ENCODE measurements around the gene RPGR. TPM values are rescaled to one million over a fixed set of nuclear protein-coding genes. Genes with fewer than 3 reads are reported as not detected.

The RPGR gene
- total RNA-seq, 1 donor from 2014 or later, result 32.3 TPM

DNA sequence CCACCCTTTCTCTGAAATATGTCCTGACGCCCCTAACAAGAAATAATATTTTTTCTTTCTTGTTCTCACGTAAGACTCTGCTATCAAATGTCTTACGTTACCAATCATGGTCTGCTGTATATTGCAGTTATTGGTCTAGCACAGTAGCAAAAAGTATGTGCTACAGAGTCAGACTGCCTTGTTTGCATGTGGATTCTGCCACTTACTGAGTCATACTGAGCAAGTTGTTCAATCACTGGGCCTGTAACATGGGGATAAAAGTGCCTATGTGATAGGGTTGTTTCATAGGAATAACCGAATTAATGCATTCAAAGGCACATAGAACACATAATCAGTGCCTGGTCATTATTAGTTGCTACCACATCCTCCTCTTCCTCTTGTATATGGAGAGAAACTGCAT, 14.1 kb downstream of the RPGR start:
- DNase-seq (ENCODE audit: low spot score, unreplicated experiment), result no peak
- Mint-ChIP-seq H3K36me3 (ENCODE audit: insufficient read depth) (peaks cover 18% of the 10 kb centered on the region), H3K4me1 (ENCODE audit: low read depth) (peaks cover 21% of the 10 kb centered on the region)

DNA sequence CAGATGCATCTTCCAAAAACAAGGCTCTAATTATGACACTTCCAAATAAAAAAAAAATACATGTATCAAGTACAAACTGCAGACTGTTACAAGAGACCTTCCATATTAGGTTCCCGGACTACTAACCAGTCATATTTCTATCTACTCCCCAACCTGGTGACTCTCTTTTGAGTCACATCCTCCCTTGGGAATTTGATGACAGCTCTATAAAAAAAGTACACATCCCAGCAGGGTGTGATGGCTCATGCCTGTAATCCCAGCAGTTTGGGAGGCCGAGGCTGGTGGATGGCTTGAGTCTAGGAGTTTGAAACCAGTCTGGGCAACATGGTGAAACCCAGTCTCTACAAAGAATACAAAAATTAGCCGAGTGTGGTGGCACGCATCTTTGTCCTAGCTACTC, 14.9 kb downstream of the RPGR start:
- no peak overlapping the region for H3K4me3 Mint-ChIP-seq (ENCODE audit: low read depth)
- TF ChIP-seq, protein P1, sequence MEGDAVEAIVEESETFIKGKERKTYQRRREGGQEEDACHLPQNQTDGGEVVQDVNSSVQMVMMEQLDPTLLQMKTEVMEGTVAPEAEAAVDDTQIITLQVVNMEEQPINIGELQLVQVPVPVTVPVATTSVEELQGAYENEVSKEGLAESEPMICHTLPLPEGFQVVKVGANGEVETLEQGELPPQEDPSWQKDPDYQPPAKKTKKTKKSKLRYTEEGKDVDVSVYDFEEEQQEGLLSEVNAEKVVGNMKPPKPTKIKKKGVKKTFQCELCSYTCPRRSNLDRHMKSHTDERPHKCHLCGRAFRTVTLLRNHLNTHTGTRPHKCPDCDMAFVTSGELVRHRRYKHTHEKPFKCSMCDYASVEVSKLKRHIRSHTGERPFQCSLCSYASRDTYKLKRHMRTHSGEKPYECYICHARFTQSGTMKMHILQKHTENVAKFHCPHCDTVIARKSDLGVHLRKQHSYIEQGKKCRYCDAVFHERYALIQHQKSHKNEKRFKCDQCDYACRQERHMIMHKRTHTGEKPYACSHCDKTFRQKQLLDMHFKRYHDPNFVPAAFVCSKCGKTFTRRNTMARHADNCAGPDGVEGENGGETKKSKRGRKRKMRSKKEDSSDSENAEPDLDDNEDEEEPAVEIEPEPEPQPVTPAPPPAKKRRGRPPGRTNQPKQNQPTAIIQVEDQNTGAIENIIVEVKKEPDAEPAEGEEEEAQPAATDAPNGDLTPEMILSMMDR (IDR thresholded peaks at IDR 0.05; ENCODE audit: unreplicated experiment), result no peak
- peaks cover 17% of the 10 kb centered on the region for H3K4me1 Mint-ChIP-seq (ENCODE audit: low read depth)
- H3K27ac Mint-ChIP-seq, result no peak overlapping the region
- DNase-seq (ENCODE audit: low spot score, unreplicated experiment), result no peak
- H3K27me3 Mint-ChIP-seq, result no peaks in the 10 kb centered on the region
- peaks cover 14% of the 10 kb centered on the region for H3K9me3 Mint-ChIP-seq (ENCODE audit: low read depth)
- peaks cover 20% of the 10 kb centered on the region for H3K36me3 Mint-ChIP-seq (ENCODE audit: insufficient read depth)

More for the DNA sequence above, 14.1 kb downstream of the RPGR start:
- Mint-ChIP-seq H3K27me3 (no peaks in the 10 kb centered on the region), H3K9me3 (ENCODE audit: low read depth) (peaks cover 14% of the 10 kb centered on the region), H3K4me3 (ENCODE audit: low read depth) (no peak overlapping the region), H3K27ac (no peak overlapping the region)
- TF ChIP-seq, protein P1 (IDR thresholded peaks at IDR 0.05; ENCODE audit: unreplicated experiment), result no peak

DNA sequence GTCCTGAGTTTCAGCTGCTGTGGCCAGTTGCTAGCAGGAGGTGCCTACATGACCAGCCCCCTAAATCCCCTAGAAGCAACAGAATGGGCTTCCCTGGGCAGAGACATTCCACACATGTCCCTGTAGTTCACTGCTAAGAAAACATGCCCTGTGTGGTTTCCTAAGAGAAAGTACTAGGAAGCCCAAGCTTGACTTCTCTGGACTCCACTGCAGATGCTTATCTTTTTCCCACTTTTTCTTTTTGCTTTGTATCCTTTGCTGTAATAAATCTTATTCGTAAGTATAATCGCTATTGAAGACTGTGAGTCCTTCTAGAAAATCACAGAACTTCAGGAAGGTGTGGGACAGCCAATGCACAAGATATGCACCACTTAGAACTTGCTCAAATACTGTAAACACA, 15.6 kb downstream of the RPGR start:
- peaks cover 14% of the 10 kb centered on the region for H3K9me3 Mint-ChIP-seq (ENCODE audit: low read depth)
- no peaks in the 10 kb centered on the region for H3K27me3 Mint-ChIP-seq
- no peak for DNase-seq (ENCODE audit: low spot score, unreplicated experiment)
- H3K36me3 Mint-ChIP-seq (ENCODE audit: insufficient read depth), result peaks cover 20% of the 10 kb centered on the region
- peaks cover 17% of the 10 kb centered on the region for H3K4me1 Mint-ChIP-seq (ENCODE audit: low read depth)
- no peak overlapping the region for H3K4me3 Mint-ChIP-seq (ENCODE audit: low read depth)
- TF ChIP-seq, protein P1 (IDR thresholded peaks at IDR 0.05; ENCODE audit: unreplicated experiment), result no peak
- no peak overlapping the region for H3K27ac Mint-ChIP-seq

DNA sequence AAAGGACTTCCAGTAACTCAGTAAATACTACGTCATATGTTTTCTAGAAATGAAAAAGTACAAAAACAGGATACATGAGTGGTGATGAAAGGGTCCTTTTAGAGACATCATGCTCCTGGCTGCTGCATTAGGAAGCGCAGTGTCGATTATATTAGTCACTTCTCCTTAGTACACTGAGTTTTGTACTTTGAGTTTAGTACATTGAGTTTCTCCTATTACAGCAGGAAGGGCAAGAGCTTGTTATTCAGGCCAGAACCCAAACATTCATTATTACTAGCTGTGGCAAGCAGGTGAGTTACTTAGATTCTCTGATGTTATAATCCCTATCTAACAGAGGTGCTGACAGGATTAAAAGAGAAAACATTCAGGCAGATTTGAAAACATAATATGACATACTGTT, 21.3 kb downstream of the RPGR start:
- no peak overlapping the region for H3K4me3 Mint-ChIP-seq (ENCODE audit: low read depth)
- no peak overlapping the region for H3K27ac Mint-ChIP-seq
- H3K4me1 Mint-ChIP-seq (ENCODE audit: low read depth), result no peaks in the 10 kb centered on the region
- no peak for DNase-seq (ENCODE audit: low spot score, unreplicated experiment)
- peaks cover 3% of the 10 kb centered on the region for H3K9me3 Mint-ChIP-seq (ENCODE audit: low read depth)
- TF ChIP-seq, protein P1 (IDR thresholded peaks at IDR 0.05; ENCODE audit: unreplicated experiment), result no peak
- H3K36me3 Mint-ChIP-seq (ENCODE audit: insufficient read depth), result peaks cover 9% of the 10 kb centered on the region
- no peaks in the 10 kb centered on the region for H3K27me3 Mint-ChIP-seq

DNA sequence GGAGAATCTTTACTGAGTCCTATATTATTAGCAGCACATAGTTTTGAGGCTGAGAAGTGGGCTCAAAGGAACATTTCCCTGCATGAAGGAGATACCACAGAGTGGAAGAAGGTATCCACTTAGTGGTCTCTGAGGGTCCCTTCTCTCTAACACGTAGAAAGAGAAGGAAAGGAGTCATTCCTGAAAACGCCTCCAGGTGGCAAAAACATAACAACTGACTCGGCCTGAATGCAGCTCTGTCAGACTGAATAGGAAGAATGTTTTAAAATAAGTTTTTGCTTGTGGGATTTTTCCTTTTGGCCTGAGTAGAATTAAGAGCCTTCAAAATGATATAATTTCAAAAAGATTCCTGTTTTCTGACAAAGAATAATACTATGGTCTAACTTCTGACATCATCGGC, 23.3 kb downstream of the RPGR start:
- H3K27me3 Mint-ChIP-seq, result no peaks in the 10 kb centered on the region
- H3K4me1 Mint-ChIP-seq (ENCODE audit: low read depth), result no peaks in the 10 kb centered on the region
- no peak overlapping the region for H3K27ac Mint-ChIP-seq
- H3K36me3 Mint-ChIP-seq (ENCODE audit: insufficient read depth), result peaks cover 7% of the 10 kb centered on the region
- H3K4me3 Mint-ChIP-seq (ENCODE audit: low read depth), result no peak overlapping the region
- TF ChIP-seq, protein P1 (IDR thresholded peaks at IDR 0.05; ENCODE audit: unreplicated experiment), result peak; percentile 48
- no peak for DNase-seq (ENCODE audit: low spot score, unreplicated experiment)
- H3K9me3 Mint-ChIP-seq (ENCODE audit: low read depth), result peaks cover 3% of the 10 kb centered on the region
